ENCODE results near the gene TOMM40.

GRCh38 chr19:44904426-44904994 lies 13.5 kb downstream of the TOMM40 start:
- TF ChIP-seq POLR2A (IDR thresholded peaks at IDR 0.05; ENCODE audit: low read depth, low read length) (peak; percentile 63; the same call in 1 of the 2 replicates), POLR2AphosphoS5 (IDR thresholded peaks at IDR 0.05; ENCODE audit: low read depth, low read length) (no peak), TAF1 (IDR thresholded peaks at IDR 0.05; ENCODE audit: low read depth, low read length) (no peak), SPI1 (IDR thresholded peaks at IDR 0.05; ENCODE audit: low read depth, low read length) (no peak), POU2F2 (IDR thresholded peaks at IDR 0.05; ENCODE audit: low read depth, low read length) (no peak)

Measured in GM12891 (cell line).